CD4-positive, CD25-positive, alpha-beta regulatory T cell (primary cell): ENCODE measurements around the gene BET1. TPM values are rescaled to one million over a fixed set of nuclear protein-coding genes. Genes with fewer than 3 reads are reported as not detected.

Experiments used
- ATAC-seq, 2 donors: fragments of 150-1000 bp; cut with Tn5 transposase; one replicate each; pipeline ENCODE4 v1.10.0; 2021; ENCODE audit warnings: low read depth in 2 of 2, moderate number of reproducible peaks in 2 of 2, moderate library complexity in 1 of 2
- DNase-seq, 3 donors: peaks; one replicate each; pipeline versions ENCODE4 v3.0.0 to v3.0.0-alpha.2; 2012 to 2022; ENCODE audit warnings: mixed read lengths in 1 of 3
- H3K27ac ChIP-seq: one replicate; pipeline ENCODE4 v1.7.0; 2013; ENCODE audit warnings: mild to moderate bottlenecking, low read length; ENCODE audit not compliant: insufficient read depth, poor library complexity, severe bottlenecking
- H3K27me3 ChIP-seq: one replicate; pipeline ENCODE4 v1.7.0; 2013; ENCODE audit warnings: low read length; ENCODE audit not compliant: control insufficient read depth, insufficient read depth
- H3K36me3 ChIP-seq: one replicate; pipeline ENCODE4 v1.7.0; 2013; ENCODE audit warnings: mild to moderate bottlenecking, low read length, moderate library complexity; ENCODE audit not compliant: control insufficient read depth, insufficient read depth
- H3K4me1 ChIP-seq: 2 replicates; pipeline ENCODE4 v1.7.0; 2013; ENCODE audit warnings: mild to moderate bottlenecking, low read length; ENCODE audit not compliant: insufficient read depth, control insufficient read depth, poor library complexity, severe bottlenecking
- H3K4me3 ChIP-seq: one replicate; pipeline ENCODE4 v1.7.0; 2013; ENCODE audit warnings: low read depth, mild to moderate bottlenecking, low read length, moderate library complexity
- H3K9me3 ChIP-seq, 2 experiments: 1 replicate in 1 of 2; 2 replicates in 1 of 2; pipeline ENCODE4 v1.7.0; 2013; ENCODE audit warnings: low read length in 2 of 2, mild to moderate bottlenecking in 1 of 2, moderate library complexity in 1 of 2; ENCODE audit not compliant: control insufficient read depth in 2 of 2
- H3K27ac Mint-ChIP-seq, 3 donors: one replicate each; pipeline ENCODE4 v1.8.0; 2020 to 2022; ENCODE audit warnings: mild to moderate bottlenecking in 3 of 3, mixed read lengths in 3 of 3, moderate library complexity in 2 of 3
- H3K27me3 Mint-ChIP-seq: one replicate; pipeline ENCODE4 v1.8.0; 2022; ENCODE audit warnings: mild to moderate bottlenecking, mixed read lengths
- H3K36me3 Mint-ChIP-seq: one replicate; pipeline ENCODE4 v1.8.0; 2020; ENCODE audit warnings: mixed read lengths
- H3K4me1 Mint-ChIP-seq, 4 donors: one replicate each; pipeline ENCODE4 v1.8.0; 2020 to 2022; ENCODE audit warnings: mixed read lengths in 4 of 4, mild to moderate bottlenecking in 1 of 4
- H3K4me3 Mint-ChIP-seq, 4 donors: one replicate each; pipeline ENCODE4 v1.8.0; 2020 to 2022; ENCODE audit warnings: mild to moderate bottlenecking in 4 of 4, mixed read lengths in 4 of 4, moderate library complexity in 3 of 4
- H3K9me3 Mint-ChIP-seq, 7 donors: one replicate each; pipeline ENCODE4 v1.8.0; 2020 to 2022; ENCODE audit warnings: mixed read lengths in 7 of 7, mild to moderate bottlenecking in 3 of 7, moderate library complexity in 2 of 7
- polyA plus RNA-seq, 4 donors: library from polyadenylated mRNA; unstranded; fragments of 300-500 nt; fragmentation: Illumina TruSeq; gene quantifications; one replicate each; pipeline ENCODE4 v1.2.3, GENCODE V29; 2021
- total RNA-seq: library from RNA; stranded (reverse); gene quantifications from one replicate; pipeline ENCODE4 v1.2.3, GENCODE V29; 2022

BET1 gene
- total and polyA plus RNA-seq, 5 donors from 2014 or later = 11.4 to 23.4 (median 17.7) TPM

- Histone ChIP-seq H3K4me3 (no peak overlapping the region), H3K27ac (no peak overlapping the region), H3K9me3 (no peaks in the 10 kb centered on the region), H3K4me1 (no peaks in the 10 kb centered on the region), H3K27me3 (no peaks in the 10 kb centered on the region), H3K36me3 (no peaks in the 10 kb centered on the region)
- H3K4me1 Mint-ChIP-seq = no peaks in the 10 kb centered on the region
- no peak overlapping the region for H3K4me3 Mint-ChIP-seq
- DNase-seq (no peak), ATAC-seq (no peak)
- no peak overlapping the region for H3K27ac Mint-ChIP-seq
- H3K36me3 Mint-ChIP-seq = no peaks in the 10 kb centered on the region
- no peaks in the 10 kb centered on the region for H3K27me3 Mint-ChIP-seq
- H3K9me3 Mint-ChIP-seq = no peaks in the 10 kb centered on the region
Observed at GRCh38 chr7:93955304-93955703, 48.9 kb downstream of the BET1 start.

GRCh38 chr7:93949423-93949822, 54.7 kb downstream of the BET1 start:
- no peaks in the 10 kb centered on the region for H3K27me3 Mint-ChIP-seq

GRCh38 chr7:93948873-93949272, 55.3 kb downstream of the BET1 start:
- Mint-ChIP-seq H3K9me3 (peaks cover 0 to 2% (median 0%) of the 10 kb centered on the region in 7 donors), H3K27me3 (no peaks in the 10 kb centered on the region), H3K27ac (no peak overlapping the region), H3K4me3 (no peak overlapping the region), H3K36me3 (no peaks in the 10 kb centered on the region), H3K4me1 (no peaks in the 10 kb centered on the region)
- no peak overlapping the region for H3K27ac ChIP-seq
- peaks cover 2% of the 10 kb centered on the region for H3K27me3 ChIP-seq
- H3K36me3 ChIP-seq = no peaks in the 10 kb centered on the region
- DNase-seq = no peak
- H3K9me3 ChIP-seq = no peaks in the 10 kb centered on the region
- no peak for ATAC-seq
- H3K4me1 ChIP-seq = no peaks in the 10 kb centered on the region
- H3K4me3 ChIP-seq = no peak overlapping the region

More at GRCh38 chr7:93949423-93949822, 54.7 kb downstream of the BET1 start:
- Mint-ChIP-seq H3K9me3 (no peaks in the 10 kb centered on the region), H3K27ac (no peak overlapping the region), H3K4me3 (no peak overlapping the region), H3K4me1 (no peaks in the 10 kb centered on the region), H3K36me3 (no peaks in the 10 kb centered on the region)
- Histone ChIP-seq H3K27me3 (peaks cover 2% of the 10 kb centered on the region), H3K4me3 (no peak overlapping the region), H3K27ac (no peak overlapping the region), H3K9me3 (no peaks in the 10 kb centered on the region), H3K36me3 (no peaks in the 10 kb centered on the region), H3K4me1 (no peaks in the 10 kb centered on the region)
- ATAC-seq (no peak), DNase-seq (no peak)

GRCh38 chr7:93948106-93948505, 56.0 kb downstream of the BET1 start:
- no peaks in the 10 kb centered on the region for H3K36me3 ChIP-seq
- DNase-seq (no peak), ATAC-seq (no peak)
- H3K27ac ChIP-seq = no peak overlapping the region
- peaks cover 0 to 4% (median 0%) of the 10 kb centered on the region in 7 donors for H3K9me3 Mint-ChIP-seq
- H3K36me3 Mint-ChIP-seq = no peaks in the 10 kb centered on the region
- H3K4me3 Mint-ChIP-seq = no peak overlapping the region
- H3K27ac Mint-ChIP-seq = no peak overlapping the region
- no peaks in the 10 kb centered on the region for H3K4me1 Mint-ChIP-seq
- H3K4me1 ChIP-seq = no peaks in the 10 kb centered on the region
- H3K27me3 Mint-ChIP-seq = no peaks in the 10 kb centered on the region
- H3K9me3 ChIP-seq = no peaks in the 10 kb centered on the region
- no peak overlapping the region for H3K4me3 ChIP-seq
- H3K27me3 ChIP-seq = peaks cover 2% of the 10 kb centered on the region

- Mint-ChIP-seq H3K36me3 (no peaks in the 10 kb centered on the region), H3K9me3 (peaks cover 0 to 5% (median 0%) of the 10 kb centered on the region in 7 donors), H3K4me1 (no peaks in the 10 kb centered on the region), H3K27ac (no peak overlapping the region), H3K4me3 (no peak overlapping the region), H3K27me3 (no peaks in the 10 kb centered on the region)
- no peak overlapping the region for H3K27ac ChIP-seq
- H3K4me3 ChIP-seq = no peak overlapping the region
- H3K36me3 ChIP-seq = no peaks in the 10 kb centered on the region
- peaks cover 2% of the 10 kb centered on the region for H3K27me3 ChIP-seq
- no peaks in the 10 kb centered on the region for H3K9me3 ChIP-seq
- ATAC-seq = no peak
- H3K4me1 ChIP-seq = no peaks in the 10 kb centered on the region
- DNase-seq = no peak
Observed at GRCh38 chr7:93945756-93946535, 58.2 kb downstream of the BET1 start.

- Mint-ChIP-seq H3K27ac (no peak overlapping the region), H3K9me3 (peaks cover 0 to 5% (median 0%) of the 10 kb centered on the region in 7 donors), H3K4me1 (no peaks in the 10 kb centered on the region), H3K36me3 (no peaks in the 10 kb centered on the region), H3K4me3 (no peak overlapping the region), H3K27me3 (peaks cover 6% of the 10 kb centered on the region)
- H3K4me1 ChIP-seq = no peaks in the 10 kb centered on the region
- no peaks in the 10 kb centered on the region for H3K36me3 ChIP-seq
- no peak overlapping the region for H3K4me3 ChIP-seq
- no peaks in the 10 kb centered on the region for H3K9me3 ChIP-seq
- ATAC-seq = no peak
- H3K27me3 ChIP-seq = peaks cover 2% of the 10 kb centered on the region
- no peak for DNase-seq
- H3K27ac ChIP-seq = no peak overlapping the region
Observed at GRCh38 chr7:93945083-93945482, 59.1 kb downstream of the BET1 start.

- Histone ChIP-seq H3K9me3 (no peaks in the 10 kb centered on the region), H3K36me3 (no peaks in the 10 kb centered on the region), H3K27me3 (peaks cover 2% of the 10 kb centered on the region), H3K4me3 (no peak overlapping the region), H3K4me1 (no peaks in the 10 kb centered on the region), H3K27ac (no peak overlapping the region)
- Mint-ChIP-seq H3K27me3 (peaks cover 6% of the 10 kb centered on the region), H3K4me1 (no peaks in the 10 kb centered on the region), H3K27ac (no peak overlapping the region), H3K4me3 (no peak overlapping the region), H3K9me3 (peaks cover 0 to 5% (median 0%) of the 10 kb centered on the region in 7 donors), H3K36me3 (no peaks in the 10 kb centered on the region)
- DNase-seq (no peak), ATAC-seq (no peak)
Observed at GRCh38 chr7:93944673-93945072, 59.5 kb downstream of the BET1 start.
